Neural cell (in vitro differentiated cells): Measurements from ENCODE around the gene ACVR1C.

ENCODE experiments used
- EZH2 ChIP-seq: fragments of 200-600, 300-800 bp; shearing (Covaris generic), sonication (generic); IDR thresholded peaks from 2 replicates; pipeline ENCODE4 v1.6.1; 2014; ENCODE audit warnings: antibody characterized with exemption, low read length, borderline replicate concordance, mild to moderate bottlenecking; ENCODE audit not compliant: insufficient read depth, poor library complexity, severe bottlenecking
- POLR2AphosphoS5 ChIP-seq: IDR thresholded peaks from 2 replicates; pipeline ENCODE4 v1.6.1; 2012
- RAD21 ChIP-seq: fragments of 450-650 bp; conservative IDR thresholded peaks from 2 replicates; pipeline ENCODE4 v1.6.1; 2014; ENCODE audit warnings: antibody characterized with exemption, mild to moderate bottlenecking, moderate library complexity
- TAF1 ChIP-seq: IDR thresholded peaks from 2 replicates; pipeline ENCODE4 v1.6.1; 2012; ENCODE audit warnings: low read depth
- TF ChIP-seq, protein P1 (sequence below): fragments of 450-650 bp; IDR thresholded peaks from 2 replicates; pipeline ENCODE4 v1.5.1; 2014; ENCODE audit warnings: antibody characterized with exemption, mild to moderate bottlenecking, moderate library complexity; ENCODE audit not compliant: poor library complexity, severe bottlenecking

- TF ChIP-seq, protein P1, sequence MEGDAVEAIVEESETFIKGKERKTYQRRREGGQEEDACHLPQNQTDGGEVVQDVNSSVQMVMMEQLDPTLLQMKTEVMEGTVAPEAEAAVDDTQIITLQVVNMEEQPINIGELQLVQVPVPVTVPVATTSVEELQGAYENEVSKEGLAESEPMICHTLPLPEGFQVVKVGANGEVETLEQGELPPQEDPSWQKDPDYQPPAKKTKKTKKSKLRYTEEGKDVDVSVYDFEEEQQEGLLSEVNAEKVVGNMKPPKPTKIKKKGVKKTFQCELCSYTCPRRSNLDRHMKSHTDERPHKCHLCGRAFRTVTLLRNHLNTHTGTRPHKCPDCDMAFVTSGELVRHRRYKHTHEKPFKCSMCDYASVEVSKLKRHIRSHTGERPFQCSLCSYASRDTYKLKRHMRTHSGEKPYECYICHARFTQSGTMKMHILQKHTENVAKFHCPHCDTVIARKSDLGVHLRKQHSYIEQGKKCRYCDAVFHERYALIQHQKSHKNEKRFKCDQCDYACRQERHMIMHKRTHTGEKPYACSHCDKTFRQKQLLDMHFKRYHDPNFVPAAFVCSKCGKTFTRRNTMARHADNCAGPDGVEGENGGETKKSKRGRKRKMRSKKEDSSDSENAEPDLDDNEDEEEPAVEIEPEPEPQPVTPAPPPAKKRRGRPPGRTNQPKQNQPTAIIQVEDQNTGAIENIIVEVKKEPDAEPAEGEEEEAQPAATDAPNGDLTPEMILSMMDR, result peak; percentile 87
- TF ChIP-seq RAD21, result peak; percentile 89
- no peak for TF ChIP-seq EZH2
- no peak for TF ChIP-seq TAF1
- no peak for TF ChIP-seq POLR2AphosphoS5
Measured at GRCh38 chr2:157492189-157492773, 136.4 kb downstream of the ACVR1C start.
